Cerebellar nuclear complex (tissue), 1 donor: ENCODE measurements around the gene PDCD1LG2.

Experiments
- DNase-seq, 2 experiments: peaks; one replicate each; lab custom pipeline; 2025; lab: John Stamatoyannopoulos, UW

Gene PDCD1LG2

DNA sequence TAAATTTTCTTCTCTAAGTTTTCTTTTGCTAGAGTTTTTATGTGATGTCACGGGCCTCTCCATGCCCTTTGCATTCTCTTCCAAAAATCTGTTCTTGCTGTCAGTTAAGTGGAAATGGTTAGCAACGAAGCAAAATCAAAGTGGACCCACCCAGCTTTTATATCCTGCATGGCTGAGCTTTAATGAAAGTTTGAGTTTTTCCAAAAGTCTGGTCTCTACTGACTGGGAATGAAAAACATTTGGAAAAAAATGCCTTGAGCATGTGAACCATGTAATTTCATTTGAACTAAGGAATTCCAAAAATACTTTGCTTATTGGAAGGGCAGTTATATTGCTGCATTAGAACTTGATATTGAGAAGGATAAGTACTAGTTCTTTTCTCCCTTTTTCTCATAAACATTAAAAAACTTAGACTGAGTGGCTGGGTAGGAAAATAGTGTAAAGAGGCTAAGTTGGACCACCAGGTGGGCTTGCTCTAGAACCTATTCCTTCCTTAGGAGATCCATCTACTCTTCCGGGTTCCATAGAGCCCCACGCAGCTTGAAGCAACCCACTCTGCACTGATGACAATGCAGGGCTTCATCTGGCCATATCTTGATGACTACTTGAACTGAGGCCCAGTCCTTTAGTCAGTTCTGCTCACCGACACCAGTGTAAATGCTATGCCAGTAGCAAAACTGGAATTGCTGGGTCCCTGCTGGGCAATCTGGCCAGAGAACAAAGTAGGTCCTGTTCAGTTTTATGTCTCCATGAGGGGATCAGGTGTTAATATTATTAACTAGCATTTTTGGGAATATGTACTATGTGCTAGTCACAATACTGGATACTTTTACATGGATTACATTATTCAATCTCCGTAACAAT is 101.2 kb downstream of the PDCD1LG2 start:
- no peak for DNase-seq

DNA sequence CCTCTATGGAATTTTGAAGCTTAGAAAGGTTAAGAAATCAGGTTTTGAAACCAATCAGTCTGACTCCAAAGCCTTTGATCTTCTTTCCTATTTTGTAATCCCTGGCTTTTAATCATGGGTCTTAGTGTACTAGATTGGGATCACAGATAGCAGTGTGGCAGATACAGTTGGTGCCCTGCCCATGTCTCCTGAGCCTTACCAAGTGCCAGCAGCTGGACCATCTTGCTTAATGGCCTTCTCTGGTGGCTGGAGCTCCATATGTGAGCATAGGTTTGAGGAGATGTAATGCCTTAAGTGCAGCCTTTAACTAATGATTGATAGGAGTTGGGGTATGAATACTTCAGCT is 101.8 kb downstream of the PDCD1LG2 start:
- DNase-seq: no peak

DNA sequence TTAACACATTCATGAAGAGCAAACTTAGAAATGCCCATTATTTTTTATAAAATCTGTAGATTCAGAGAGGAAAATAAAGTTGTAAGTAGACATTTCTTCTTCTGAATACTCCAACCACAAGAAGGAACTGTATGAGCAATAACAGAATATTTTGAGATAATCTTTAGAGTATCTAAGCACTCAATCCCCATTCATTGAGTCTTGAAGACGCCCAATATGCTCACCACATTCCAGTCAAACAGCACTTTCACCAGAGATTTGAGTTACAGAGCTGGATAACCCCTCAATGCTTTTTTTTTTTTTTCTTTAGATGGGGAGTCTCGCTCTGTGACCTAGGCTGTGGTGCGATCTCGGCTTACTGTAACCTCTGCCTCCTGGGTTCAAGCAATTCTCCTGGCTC is 103.9 kb downstream of the PDCD1LG2 start:
- DNase-seq: no peak

DNA sequence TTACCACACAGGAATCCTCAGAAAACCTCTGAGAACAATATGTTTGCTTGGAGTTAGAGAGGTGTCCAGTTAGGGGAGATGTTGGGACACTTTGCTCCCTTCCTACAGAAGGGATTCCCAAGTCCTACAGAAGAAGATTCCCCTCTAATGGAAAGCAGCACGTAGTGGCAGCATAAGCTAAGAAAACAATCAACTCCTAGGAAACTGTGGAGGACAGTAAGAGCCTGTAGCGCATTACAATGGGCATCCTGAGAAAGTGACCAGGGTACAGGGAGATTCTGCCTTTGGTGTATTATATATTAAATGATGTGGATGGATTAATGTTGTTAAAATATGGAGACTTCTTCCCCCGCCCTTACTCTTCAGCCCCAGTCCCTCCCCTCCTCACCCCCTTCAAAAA is 104.7 kb downstream of the PDCD1LG2 start:
- no peak for DNase-seq

DNA sequence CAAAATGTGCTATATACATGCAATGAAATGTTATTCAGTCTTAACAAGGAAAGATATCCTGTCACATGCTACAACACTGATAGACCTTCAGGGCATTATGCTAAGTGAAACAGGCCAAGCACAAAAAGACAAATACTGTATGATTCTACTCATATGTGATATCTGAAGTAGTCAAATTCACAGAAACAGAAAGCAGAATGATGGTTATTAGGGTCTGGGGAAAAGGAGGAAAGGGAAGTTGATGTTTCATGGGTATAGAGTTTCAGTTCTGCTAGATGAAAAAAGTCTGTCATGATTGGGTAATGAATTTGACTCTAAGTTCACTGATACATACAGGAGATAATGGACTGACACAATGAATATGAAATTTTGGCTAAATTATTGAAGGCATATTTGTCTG is 107.4 kb downstream of the PDCD1LG2 start:
- DNase-seq: no peak

DNA sequence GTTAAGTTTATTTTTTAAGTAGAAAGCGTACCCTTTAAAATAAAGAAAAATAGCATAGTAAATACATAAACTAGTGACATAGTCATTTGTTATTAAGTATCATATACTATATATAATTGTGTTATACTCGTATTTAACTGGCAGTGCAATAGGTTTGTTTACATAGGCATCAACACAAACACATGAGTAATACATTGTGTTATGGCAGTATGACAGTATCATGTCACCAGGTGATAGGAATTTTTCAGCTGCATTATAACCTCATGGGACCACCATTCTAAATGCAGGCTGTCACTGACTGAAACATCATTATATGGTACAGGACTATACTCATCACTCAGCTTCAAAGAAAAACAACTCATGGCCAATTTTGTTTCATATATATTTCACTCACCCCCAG is 110.2 kb downstream of the PDCD1LG2 start:
- no peak for DNase-seq
